ENCODE measurements around the gene OR52I1.

GRCh38 chr11:4641501-4641900 is 47.7 kb downstream of the OR52I1 start:
- TF ChIP-seq CTCF (IDR thresholded peaks at IDR 0.05; ENCODE audit: insufficient read depth, low read length, poor library complexity, severe bottlenecking) (no peak), EZH2phosphoT487 (conservative IDR thresholded peaks at IDR 0.05; ENCODE audit: low read length) (no peak)
